ENCODE results near the gene PRR5. TPM values are rescaled to one million over a fixed set of nuclear protein-coding genes. Genes with fewer than 3 reads are reported as not detected.

PRR5 gene
- total and polyA plus RNA-seq, 10 donors = 31.3 to 85.6 (median 76.7) TPM

- intact Hi-C loops (cut with DNase I; ENCODE audit: low total_unique reads) = no loop called here
Observed at GRCh38 chr22:44660051-44660830, 41.8 kb upstream of the PRR5 start.

GRCh38 chr22:44661070-44661469 is 40.9 kb upstream of the PRR5 start:
- intact Hi-C loops (cut with DNase I; ENCODE audit: low total_unique reads) = no loop called here
- no peaks in the 10 kb centered on the region for H3K27me3 ChIP-seq (replicated peaks in 1 of 7)
- DNase-seq = no peak
- H3K9me3 ChIP-seq = no peaks in the 10 kb centered on the region
- no peak overlapping the region for H3K4me3 ChIP-seq
- WGBS, 5 donors = 80 to 93% (median 86%) methylated on average over 5 to 14 of the region's 14 CpGs
- no peak overlapping the region for H3K27ac ChIP-seq
- TF ChIP-seq POLR2A (IDR thresholded peaks at IDR 0.05) = no peak
- no peak for TF ChIP-seq CTCF (IDR thresholded peaks at IDR 0.05 in 8 of 11, conservative IDR thresholded peaks at IDR 0.05 in 3 of 11)
- no peak for TF ChIP-seq POLR2AphosphoS5 (IDR thresholded peaks at IDR 0.05)
- peaks cover 17 to 54% (median 38%) of the 10 kb centered on the region in 6 donors for H3K4me1 ChIP-seq
- no peaks in the 10 kb centered on the region for H3K36me3 ChIP-seq

More at GRCh38 chr22:44660051-44660830, 41.8 kb upstream of the PRR5 start:
- WGBS, 5 donors = 89 to 94% (median 91%) methylated on average over 21 to 23 of the region's 23 CpGs
- Histone ChIP-seq H3K36me3 (no peaks in the 10 kb centered on the region), H3K4me3 (no peak overlapping the region), H3K27ac (no peak overlapping the region), H3K27me3 (replicated peaks in 1 of 7) (no peaks in the 10 kb centered on the region), H3K4me1 (peaks cover 15 to 48% (median 32%) of the 10 kb centered on the region in 6 donors), H3K9me3 (no peaks in the 10 kb centered on the region)
- TF ChIP-seq CTCF (IDR thresholded peaks at IDR 0.05 in 8 of 11, conservative IDR thresholded peaks at IDR 0.05 in 3 of 11) (no peak), POLR2AphosphoS5 (IDR thresholded peaks at IDR 0.05) (no peak)
- DNase-seq = no peak

- DNase-seq = no peak
- WGBS, 5 donors = 67 to 79% (median 74%) methylated on average over 13 to 14 of the region's 14 CpGs
- H3K9me3 ChIP-seq = no peaks in the 10 kb centered on the region
- intact Hi-C loops (cut with DNase I; ENCODE audit: low total_unique reads) = no loop called here
- TF ChIP-seq CTCF (IDR thresholded peaks at IDR 0.05 in 8 of 11, conservative IDR thresholded peaks at IDR 0.05 in 3 of 11) (no peak), POLR2AphosphoS5 (IDR thresholded peaks at IDR 0.05) (no peak)
- H3K27me3 ChIP-seq (replicated peaks in 1 of 7) = no peaks in the 10 kb centered on the region
- no peak overlapping the region for H3K27ac ChIP-seq
- no peaks in the 10 kb centered on the region for H3K36me3 ChIP-seq
- no peak overlapping the region for H3K4me3 ChIP-seq
- peaks cover 19 to 63% (median 46%) of the 10 kb centered on the region in 6 donors for H3K4me1 ChIP-seq
Observed at GRCh38 chr22:44661659-44662569, 40.1 kb upstream of the PRR5 start.
